OCI-LY7 (cell line): ENCODE data around the gene OGT. TPM values are rescaled to one million over a fixed set of nuclear protein-coding genes. Genes with fewer than 3 reads are reported as not detected.
A peak's percentile ranks its signal among the peaks of the same experiment; 100 is the strongest.

Experiments
- BruUV-seq: library from RNA; stranded (reverse); fragments of 400-500 nt; replicated peaks from 2 replicates; lab custom pipeline; 2021; lab: Mats Ljungman, UMichigan
- CTCF ChIA-PET: fragments of 300-600 bp; sonication (Branson Sonifier 250); formaldehyde crosslinking; loops from one replicate; lab custom pipeline; 2022; ENCODE audit warnings: antibody characterized with exemption; ENCODE audit not compliant: unreplicated experiment; lab: Charles Lee
- POLR2A ChIA-PET: fragments of 300-600 bp; sonication (Branson Sonifier 250); formaldehyde crosslinking; loops from one replicate; lab custom pipeline; 2022; ENCODE audit warnings: antibody characterized with exemption; lab: Charles Lee
- DNase-seq: peaks from one replicate; pipeline ENCODE4 v3.0.0-alpha.2; 2015; ENCODE audit warnings: low spot score
- H2AFZ ChIP-seq: fragments of 200-600 bp; sonication (generic), shearing (Covaris generic); 2 replicates; pipeline ENCODE4 v1.6.1; 2014; ENCODE audit warnings: mild to moderate bottlenecking, antibody characterized with exemption, low read length, moderate library complexity
- H3K27ac ChIP-seq: fragments of 200-600 bp; sonication (generic); 2 replicates; pipeline ENCODE4 v1.5.1; 2014; ENCODE audit warnings: mixed run types, low read depth, mild to moderate bottlenecking, moderate library complexity, low read length, inconsistent platforms; ENCODE audit not compliant: poor library complexity, severe bottlenecking
- H3K36me3 ChIP-seq: fragments of 200-600 bp; sonication (generic); 2 replicates; pipeline ENCODE4 v1.6.1; 2014; ENCODE audit warnings: mild to moderate bottlenecking, antibody characterized with exemption, low read length, moderate library complexity, mixed read lengths; ENCODE audit not compliant: insufficient read depth
- H3K4me1 ChIP-seq: fragments of 200-600 bp; sonication (generic); 2 replicates; pipeline ENCODE4 v1.5.1; 2014; ENCODE audit warnings: mild to moderate bottlenecking, low read length; ENCODE audit not compliant: insufficient read depth, poor library complexity, severe bottlenecking
- H3K4me2 ChIP-seq: fragments of 200-600 bp; sonication (generic); 2 replicates; pipeline ENCODE4 v1.6.1; 2014; ENCODE audit warnings: mild to moderate bottlenecking, low read length
- H3K4me3 ChIP-seq: fragments of 200-600 bp; sonication (generic); 2 replicates; pipeline ENCODE4 v1.5.1; 2014; ENCODE audit warnings: mild to moderate bottlenecking, low read depth, low read length; ENCODE audit not compliant: poor library complexity, severe bottlenecking
- H3K79me2 ChIP-seq: fragments of 200-600 bp; sonication (generic); 2 replicates; pipeline ENCODE4 v1.6.1; 2016; ENCODE audit warnings: low read depth, mild to moderate bottlenecking, low read length, moderate library complexity, mixed read lengths; ENCODE audit not compliant: insufficient read depth
- H3K9me2 ChIP-seq: fragments of 200-600 bp; sonication (generic); 2 replicates; pipeline ENCODE4 v1.6.1; 2016; ENCODE audit warnings: mild to moderate bottlenecking, low read length, mixed read lengths; ENCODE audit not compliant: insufficient read depth
- H3K9me3 ChIP-seq: fragments of 200-600 bp; sonication (generic); 2 replicates; pipeline ENCODE4 v1.6.1; 2014; ENCODE audit warnings: mild to moderate bottlenecking, mixed run types, low read length, mixed read lengths
- H4K20me1 ChIP-seq: fragments of 200-600 bp; sonication (generic); 2 replicates; pipeline ENCODE4 v1.6.1; 2014; ENCODE audit warnings: mild to moderate bottlenecking, antibody characterized with exemption, low read length, moderate library complexity, mixed read lengths; ENCODE audit not compliant: insufficient read depth
- EZH2phosphoT487 ChIP-seq: fragments of 200-600 bp; sonication (generic); IDR thresholded peaks from 2 replicates; pipeline ENCODE4 v1.6.1; 2018; ENCODE audit warnings: low read depth, borderline replicate concordance, mild to moderate bottlenecking, mixed run types, antibody characterized with exemption, low read length, moderate library complexity, mixed read lengths
- intact Hi-C: fragments of 100-400 bp; cut with micrococcal nuclease; formaldehyde crosslinking; loops from one replicate; pipeline ENCODE4 v1.10.0; 2022; ENCODE audit not compliant: unreplicated experiment
- total RNA-seq, 2 experiments: library from RNA; depleted of rRNA in 1 of 2; stranded (reverse); fragments of >200 nt in 1 of 2; shearing (Covaris generic) in 1 of 2; gene quantifications; 2 replicates each; pipeline ENCODE4 v1.2.3, GENCODE V29; 2014 to 2022
- TF ChIP-seq, protein P1 (sequence below): fragments of 200-600 bp; sonication (generic); conservative IDR thresholded peaks from 2 replicates; pipeline ENCODE4 v1.5.1; 2014; ENCODE audit warnings: mild to moderate bottlenecking, antibody characterized with exemption, low read length, moderate library complexity, mixed read lengths

The OGT gene
- total RNA-seq, 2 experiments from 2014 or later: 185 to 291 TPM

GRCh38 chrX:71532078-71532752, 689 bp upstream of the OGT start:
- intact Hi-C loops: loop anchor here (2.0 kb wide), 2 partner anchors 165 to 463 kb away; partner anchors contain the start of genes SNX12 and TAF1
- H3K79me2 ChIP-seq: peaks cover 44% of the 10 kb centered on the region
- no peaks in the 10 kb centered on the region for H3K9me3 ChIP-seq
- peak overlapping the region; percentile 76 for H2AFZ ChIP-seq
- H3K27ac ChIP-seq: peak overlapping the region; percentile 80
- TSS peak; percentile 98 for BruUV-seq
- H3K4me1 ChIP-seq: peaks cover 19% of the 10 kb centered on the region
- H3K36me3 ChIP-seq: peaks cover 32% of the 10 kb centered on the region
- no peak for TF ChIP-seq EZH2phosphoT487
- TF ChIP-seq, protein P1, sequence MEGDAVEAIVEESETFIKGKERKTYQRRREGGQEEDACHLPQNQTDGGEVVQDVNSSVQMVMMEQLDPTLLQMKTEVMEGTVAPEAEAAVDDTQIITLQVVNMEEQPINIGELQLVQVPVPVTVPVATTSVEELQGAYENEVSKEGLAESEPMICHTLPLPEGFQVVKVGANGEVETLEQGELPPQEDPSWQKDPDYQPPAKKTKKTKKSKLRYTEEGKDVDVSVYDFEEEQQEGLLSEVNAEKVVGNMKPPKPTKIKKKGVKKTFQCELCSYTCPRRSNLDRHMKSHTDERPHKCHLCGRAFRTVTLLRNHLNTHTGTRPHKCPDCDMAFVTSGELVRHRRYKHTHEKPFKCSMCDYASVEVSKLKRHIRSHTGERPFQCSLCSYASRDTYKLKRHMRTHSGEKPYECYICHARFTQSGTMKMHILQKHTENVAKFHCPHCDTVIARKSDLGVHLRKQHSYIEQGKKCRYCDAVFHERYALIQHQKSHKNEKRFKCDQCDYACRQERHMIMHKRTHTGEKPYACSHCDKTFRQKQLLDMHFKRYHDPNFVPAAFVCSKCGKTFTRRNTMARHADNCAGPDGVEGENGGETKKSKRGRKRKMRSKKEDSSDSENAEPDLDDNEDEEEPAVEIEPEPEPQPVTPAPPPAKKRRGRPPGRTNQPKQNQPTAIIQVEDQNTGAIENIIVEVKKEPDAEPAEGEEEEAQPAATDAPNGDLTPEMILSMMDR: no peak
- ChIA-PET POLR2A (interaction anchor here (0.5 to 1.8 kb wide), 6 partner anchors 10 to 335 kb away, joined by 3 to 5 read pairs (median 4); partner anchors contain the start of gene TAF1), CTCF (no interaction called here)
- peak overlapping the region; percentile 78 for H3K4me3 ChIP-seq
- no peaks in the 10 kb centered on the region for H3K9me2 ChIP-seq
- peak overlapping the region; percentile 76 for H3K4me2 ChIP-seq
- DNase-seq: peak; percentile 45
- H4K20me1 ChIP-seq: peaks cover 17% of the 10 kb centered on the region

- peak; percentile 8 for DNase-seq
- Histone ChIP-seq H3K9me2 (no peaks in the 10 kb centered on the region), H3K4me1 (peaks cover 29% of the 10 kb centered on the region), H3K9me3 (no peaks in the 10 kb centered on the region), H3K36me3 (peaks cover 42% of the 10 kb centered on the region), H3K4me2 (peak overlapping the region; percentile 94), H4K20me1 (peaks cover 20% of the 10 kb centered on the region), H3K4me3 (peak overlapping the region; percentile 78), H2AFZ (peak overlapping the region; percentile 42; the same call in 1 of the 2 replicates), H3K27ac (peak overlapping the region; percentile 75), H3K79me2 (peaks cover 56% of the 10 kb centered on the region)
- TF ChIP-seq, protein P1: no peak
- no peak for TF ChIP-seq EZH2phosphoT487
- POLR2A ChIA-PET: interaction anchor here (0.7 to 1.8 kb wide), 5 partner anchors 9 to 238 kb away, joined by 3 to 5 read pairs (median 3); partner anchors contain the start of gene TAF1
- CTCF ChIA-PET: no interaction called here
- no TSS peak for BruUV-seq
- intact Hi-C loops: loop anchor here (1.0 to 2.0 kb wide), 3 partner anchors 8 to 465 kb away; partner anchors contain the start of genes SNX12 and TAF1
These were observed 579 bp downstream of the OGT start for GRCh38 chrX:71533516-71533850.
